Loucy (cell line): ENCODE results near the gene NRCAM.

Experiments
- CTCF ChIP-seq: fragments of 200-600 bp; sonication (generic); conservative IDR thresholded peaks from 2 replicates; pipeline ENCODE4 v1.5.1; 2014; ENCODE audit warnings: mild to moderate bottlenecking, antibody characterized with exemption, low read length
- EZH2phosphoT487 ChIP-seq: fragments of 200-600 bp; IDR thresholded peaks from 2 replicates; pipeline ENCODE4 v1.6.1; 2018; ENCODE audit warnings: antibody characterized with exemption, mild to moderate bottlenecking, moderate library complexity, borderline replicate concordance

- TF ChIP-seq CTCF (no peak), EZH2phosphoT487 (no peak)
Measured at GRCh38 chr7:108440613-108441012, 15.6 kb downstream of the NRCAM start.
